CD4-positive, alpha-beta T cell treated with Interleukin-2 at 100 ng/mL for 4 hours (primary cell): ENCODE data around the gene ZSWIM3.

Experiments used
- DNase-seq: peaks from one replicate; pipeline ENCODE4 v3.0.0-alpha.2; 2020; ENCODE audit warnings: low spot score

Gene ZSWIM3

GRCh38 chr20:45910670-45911485 lies 53.5 kb downstream of the ZSWIM3 start:
- peak; percentile 93 for DNase-seq

- DNase-seq = no peak
Measured at GRCh38 chr20:45911486-45912343, 54.3 kb downstream of the ZSWIM3 start, which contains the start of gene PLTP. Gene PLTP, minus strand, starts transcription at chr20:45912155. Its CDS starts 703 bp downstream, at chr20:45911452.

- no peak for DNase-seq
Measured at GRCh38 chr20:45912344-45912682, 54.9 kb downstream of the ZSWIM3 start.

GRCh38 chr20:45913116-45913515 lies 55.7 kb downstream of the ZSWIM3 start:
- no peak for DNase-seq

- DNase-seq = no peak
Measured at GRCh38 chr20:45917790-45918141, 60.4 kb downstream of the ZSWIM3 start.

- no peak for DNase-seq
Measured at GRCh38 chr20:45918182-45918737, 60.8 kb downstream of the ZSWIM3 start.

GRCh38 chr20:45918779-45919537 lies 61.5 kb downstream of the ZSWIM3 start:
- DNase-seq = no peak

- no peak for DNase-seq
Measured at GRCh38 chr20:45919542-45920399, 62.4 kb downstream of the ZSWIM3 start.

- no peak for DNase-seq
Measured at GRCh38 chr20:45920462-45921336, 63.3 kb downstream of the ZSWIM3 start.

GRCh38 chr20:45921337-45922189 lies 64.1 kb downstream of the ZSWIM3 start:
- no peak for DNase-seq

- no peak for DNase-seq
Measured at GRCh38 chr20:45924391-45925261, 67.2 kb downstream of the ZSWIM3 start.

GRCh38 chr20:45925821-45926506 lies 68.5 kb downstream of the ZSWIM3 start:
- DNase-seq = no peak

GRCh38 chr20:45926731-45927070 lies 69.3 kb downstream of the ZSWIM3 start:
- no peak for DNase-seq

- DNase-seq = no peak
Measured at GRCh38 chr20:45927071-45927878, 69.9 kb downstream of the ZSWIM3 start.
